Measurements from ENCODE around the gene SHMT2. TPM values are rescaled to one million over a fixed set of nuclear protein-coding genes. Genes with fewer than 3 reads are reported as not detected.

The SHMT2 gene
- total RNA-seq, 1 experiment from 2014 or later = 210 TPM

DNA sequence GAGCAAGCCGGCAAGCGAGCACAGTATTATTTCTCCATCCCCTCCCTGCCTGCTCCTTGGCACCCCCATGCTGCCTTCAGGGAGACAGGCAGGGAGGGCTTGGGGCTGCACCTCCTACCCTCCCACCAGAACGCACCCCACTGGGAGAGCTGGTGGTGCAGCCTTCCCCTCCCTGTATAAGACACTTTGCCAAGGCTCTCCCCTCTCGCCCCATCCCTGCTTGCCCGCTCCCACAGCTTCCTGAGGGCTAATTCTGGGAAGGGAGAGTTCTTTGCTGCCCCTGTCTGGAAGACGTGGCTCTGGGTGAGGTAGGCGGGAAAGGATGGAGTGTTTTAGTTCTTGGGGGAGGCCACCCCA is 16.8 kb upstream of the SHMT2 start:
- ATAC-seq = no peak
- H3K36me3 ChIP-seq (ENCODE audit: low read depth, low read length) = no peaks in the 10 kb centered on the region
- no peak overlapping the region for H3K4me2 ChIP-seq (ENCODE audit: low read length)
- no peak for DNase-seq
- no peaks in the 10 kb centered on the region for H3K79me2 ChIP-seq (ENCODE audit: low read length)
- TF ChIP-seq EZH2 (IDR thresholded peaks at IDR 0.05; ENCODE audit: low read length, unreplicated experiment) (no peak), EZH2phosphoT487 (IDR thresholded peaks at IDR 0.05; ENCODE audit: borderline replicate concordance, low read length) (no peak)
- TF ChIP-seq, protein P1, sequence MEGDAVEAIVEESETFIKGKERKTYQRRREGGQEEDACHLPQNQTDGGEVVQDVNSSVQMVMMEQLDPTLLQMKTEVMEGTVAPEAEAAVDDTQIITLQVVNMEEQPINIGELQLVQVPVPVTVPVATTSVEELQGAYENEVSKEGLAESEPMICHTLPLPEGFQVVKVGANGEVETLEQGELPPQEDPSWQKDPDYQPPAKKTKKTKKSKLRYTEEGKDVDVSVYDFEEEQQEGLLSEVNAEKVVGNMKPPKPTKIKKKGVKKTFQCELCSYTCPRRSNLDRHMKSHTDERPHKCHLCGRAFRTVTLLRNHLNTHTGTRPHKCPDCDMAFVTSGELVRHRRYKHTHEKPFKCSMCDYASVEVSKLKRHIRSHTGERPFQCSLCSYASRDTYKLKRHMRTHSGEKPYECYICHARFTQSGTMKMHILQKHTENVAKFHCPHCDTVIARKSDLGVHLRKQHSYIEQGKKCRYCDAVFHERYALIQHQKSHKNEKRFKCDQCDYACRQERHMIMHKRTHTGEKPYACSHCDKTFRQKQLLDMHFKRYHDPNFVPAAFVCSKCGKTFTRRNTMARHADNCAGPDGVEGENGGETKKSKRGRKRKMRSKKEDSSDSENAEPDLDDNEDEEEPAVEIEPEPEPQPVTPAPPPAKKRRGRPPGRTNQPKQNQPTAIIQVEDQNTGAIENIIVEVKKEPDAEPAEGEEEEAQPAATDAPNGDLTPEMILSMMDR (conservative IDR thresholded peaks at IDR 0.05; ENCODE audit: low read depth, low read length) = no peak
- H3K27ac ChIP-seq (ENCODE audit: low read length) = no peak overlapping the region
- no peaks in the 10 kb centered on the region for H4K20me1 ChIP-seq (ENCODE audit: low read length)
- H3K4me1 ChIP-seq (ENCODE audit: insufficient read depth, low read length) = peaks cover 25% of the 10 kb centered on the region
- intact Hi-C loops (cut with micrococcal nuclease) = loop anchor here (1.0 kb wide), 2 partner anchors 17 to 27 kb away; partner anchors contain the start of gene SHMT2
- no peaks in the 10 kb centered on the region for H3K9me3 ChIP-seq (ENCODE audit: low read length)
- no peak overlapping the region for H3K4me3 ChIP-seq (ENCODE audit: low read length)
- peaks cover 19% of the 10 kb centered on the region for H3K27me3 ChIP-seq (ENCODE audit: low read length)
- no peaks in the 10 kb centered on the region for H3K9me2 ChIP-seq (replicated peaks; ENCODE audit: low read length)
- ChIA-PET CTCF (interaction anchor here (0.6 to 2.5 kb wide), 5 partner anchors 18 to 240 kb away, joined by 3 to 24 read pairs (median 4); no protein-coding TSS in a partner anchor), POLR2A (ENCODE audit: unreplicated experiment) (no interaction called here)
- no TSS peak for BruUV-seq (replicated peaks)
- H3F3A ChIP-seq (ENCODE audit: low read length, unreplicated experiment) = no peaks in the 10 kb centered on the region
- H3K9ac ChIP-seq (ENCODE audit: low read length) = no peak overlapping the region
- no peak overlapping the region for H2AFZ ChIP-seq (ENCODE audit: low read length)

DNA sequence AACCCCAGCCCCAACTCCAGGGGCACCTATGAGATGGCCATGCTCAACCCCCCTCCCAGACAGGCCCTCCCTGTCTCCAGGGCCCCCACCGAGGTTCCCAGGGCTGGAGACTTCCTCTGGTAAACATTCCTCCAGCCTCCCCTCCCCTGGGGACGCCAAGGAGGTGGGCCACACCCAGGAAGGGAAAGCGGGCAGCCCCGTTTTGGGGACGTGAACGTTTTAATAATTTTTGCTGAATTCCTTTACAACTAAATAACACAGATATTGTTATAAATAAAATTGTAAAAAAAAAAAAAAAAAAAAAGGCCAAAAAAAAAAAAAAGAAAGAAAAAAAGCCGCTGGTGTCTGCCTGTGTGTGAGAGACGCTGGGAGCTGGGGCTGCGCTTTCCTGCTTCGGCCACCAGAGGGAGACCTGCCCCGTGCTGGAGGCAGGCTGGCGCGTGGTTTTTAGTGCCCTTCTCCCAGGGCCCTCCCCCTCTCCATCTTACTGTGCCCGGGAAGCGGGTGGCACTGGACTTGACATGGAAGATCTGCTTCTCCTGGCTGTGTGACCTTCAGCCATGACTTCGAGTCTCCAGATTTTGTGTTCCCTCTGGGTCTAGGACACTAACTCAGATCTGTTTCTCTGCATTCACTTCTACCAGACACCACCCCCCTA is 16.3 kb upstream of the SHMT2 start:
- no TSS peak for BruUV-seq (replicated peaks)
- Histone ChIP-seq H3K4me1 (ENCODE audit: insufficient read depth, low read length) (peaks cover 30% of the 10 kb centered on the region), H3K27ac (ENCODE audit: low read length) (no peak overlapping the region), H3K36me3 (ENCODE audit: low read depth, low read length) (no peaks in the 10 kb centered on the region), H3K27me3 (ENCODE audit: low read length) (peaks cover 19% of the 10 kb centered on the region), H4K20me1 (ENCODE audit: low read length) (no peaks in the 10 kb centered on the region), H3K9me2 (replicated peaks; ENCODE audit: low read length) (no peaks in the 10 kb centered on the region), H2AFZ (ENCODE audit: low read length) (0 out of 2 replicates have a peak overlapping the region, but pooled peaks have one; percentile 11), H3K9me3 (ENCODE audit: low read length) (no peaks in the 10 kb centered on the region), H3K4me3 (ENCODE audit: low read length) (no peak overlapping the region), H3K79me2 (ENCODE audit: low read length) (no peaks in the 10 kb centered on the region), H3F3A (ENCODE audit: low read length, unreplicated experiment) (no peaks in the 10 kb centered on the region), H3K9ac (ENCODE audit: low read length) (no peak overlapping the region), H3K4me2 (ENCODE audit: low read length) (0 out of 2 replicates have a peak overlapping the region, but pooled peaks have one; percentile 6)
- POLR2A ChIA-PET (ENCODE audit: unreplicated experiment) = no interaction called here
- peak; percentile 48 for ATAC-seq
- intact Hi-C loops (cut with micrococcal nuclease) = loop anchor here (1.0 kb wide), 2 partner anchors 16 to 26 kb away; partner anchors contain the start of gene SHMT2
- TF ChIP-seq, protein P1 (conservative IDR thresholded peaks at IDR 0.05; ENCODE audit: low read depth, low read length) = peak; percentile 81
- no peak for TF ChIP-seq EZH2 (IDR thresholded peaks at IDR 0.05; ENCODE audit: low read length, unreplicated experiment)
- CTCF ChIA-PET = interaction anchor here (0.6 to 2.5 kb wide), 8 partner anchors 17 to 240 kb away, joined by 3 to 24 read pairs (median 6); a partner anchor contains a TSS
- peak; percentile 89 for DNase-seq
